IMR-90 (cell line): ENCODE measurements around the gene CDH9. TPM values are rescaled to one million over a fixed set of nuclear protein-coding genes. Genes with fewer than 3 reads are reported as not detected.

Experiments
- ATAC-seq: fragments of 200-7000 bp; cut with Tn5 transposase; 2 replicates; pipeline ENCODE4 v1.9.1; 2020; ENCODE audit warnings: low read depth, mild to moderate bottlenecking, moderate library complexity
- BruUV-seq: library from RNA; stranded (reverse); fragments of 400-500 nt; replicated peaks from 2 replicates; lab custom pipeline; 2021; lab: Mats Ljungman, UMichigan
- CTCF ChIA-PET: fragments of 300-600 bp; formaldehyde crosslinking; extraction: SDS; loops from one replicate; lab custom pipeline; 2021; ENCODE audit warnings: antibody characterized with exemption; lab: Yijun Ruan, JAX
- POLR2A ChIA-PET: fragments of 300-600 bp; sonication (Branson Sonifier 250); formaldehyde crosslinking; loops from one replicate; lab custom pipeline; 2022; ENCODE audit warnings: antibody characterized with exemption; ENCODE audit not compliant: unreplicated experiment; lab: Charles Lee
- DNase-seq: peaks from one replicate; pipeline ENCODE4 v3.0.0; 2013
- H2AFZ ChIP-seq: replicated peaks from 2 replicates; pipeline ENCODE3; 2013; ENCODE audit warnings: low read length, mild to moderate bottlenecking; ENCODE audit not compliant: poor library complexity
- H2AK5ac ChIP-seq: 2 replicates; pipeline ENCODE4 v1.6.1; 2013; ENCODE audit warnings: low read depth, low read length, inconsistent platforms
- H2AK9ac ChIP-seq: replicated peaks from 2 replicates; pipeline ENCODE3; 2013; ENCODE audit warnings: mild to moderate bottlenecking, low read depth, low read length, moderate library complexity; ENCODE audit not compliant: poor library complexity
- H2BK120ac ChIP-seq: 2 replicates; pipeline ENCODE4 v1.6.1; 2013; ENCODE audit warnings: low read depth, low read length, inconsistent platforms
- H2BK15ac ChIP-seq: 3 replicates; pipeline ENCODE4 v1.6.1; 2013; ENCODE audit warnings: low read depth, low read length, inconsistent platforms
- H2BK20ac ChIP-seq: 2 replicates; pipeline ENCODE4 v1.6.1; 2013; ENCODE audit warnings: low read depth, mild to moderate bottlenecking, inconsistent platforms, low read length, moderate library complexity
- H2BK5ac ChIP-seq: 2 replicates; pipeline ENCODE4 v1.6.1; 2013; ENCODE audit warnings: mild to moderate bottlenecking, low read depth, low read length, inconsistent platforms; ENCODE audit not compliant: poor library complexity, severe bottlenecking
- H3K14ac ChIP-seq: replicated peaks from 2 replicates; pipeline ENCODE4 v1.6.1; 2013; ENCODE audit warnings: low read depth, low read length, inconsistent platforms
- H3K18ac ChIP-seq: 2 replicates; pipeline ENCODE4 v1.6.1; 2013; ENCODE audit warnings: low read depth, low read length, control low read depth
- H3K23ac ChIP-seq: 2 replicates; pipeline ENCODE4 v1.6.1; 2013; ENCODE audit warnings: low read depth, low read length, inconsistent platforms
- H3K27ac ChIP-seq: 2 replicates; pipeline ENCODE4 v1.5.1; 2013; ENCODE audit warnings: mild to moderate bottlenecking, control low read depth, low read length; ENCODE audit not compliant: insufficient read depth
- H3K27me3 ChIP-seq: 2 replicates; pipeline ENCODE4 v1.6.1; 2013; ENCODE audit warnings: low read length; ENCODE audit not compliant: control insufficient read depth, insufficient read depth
- H3K36me3 ChIP-seq: 2 replicates; pipeline ENCODE4 v1.6.1; 2013; ENCODE audit warnings: low read length, mixed read lengths; ENCODE audit not compliant: control insufficient read depth, insufficient read depth
- H3K4ac ChIP-seq: 2 replicates; pipeline ENCODE4 v1.6.1; 2013; ENCODE audit warnings: low read depth, low read length, inconsistent platforms
- H3K4me1 ChIP-seq: 2 replicates; pipeline ENCODE4 v1.6.1; 2013; ENCODE audit warnings: low read length, mixed read lengths; ENCODE audit not compliant: control insufficient read depth, insufficient read depth
- H3K4me2 ChIP-seq: 2 replicates; pipeline ENCODE4 v1.6.1; 2013; ENCODE audit warnings: low read depth, mild to moderate bottlenecking, control low read depth, low read length, moderate library complexity
- H3K4me3 ChIP-seq: 2 replicates; pipeline ENCODE4 v1.5.1; 2013; ENCODE audit warnings: low read depth, mild to moderate bottlenecking, control low read depth, low read length, moderate library complexity; ENCODE audit not compliant: insufficient read depth
- H3K56ac ChIP-seq: 2 replicates; pipeline ENCODE4 v1.6.1; 2013; ENCODE audit warnings: low read length, inconsistent platforms; ENCODE audit not compliant: insufficient read depth; ENCODE audit errors: extremely low read depth
- H3K79me1 ChIP-seq, 2 experiments: 2 replicates each; pipeline ENCODE4 v1.6.1; 2013; ENCODE audit warnings: low read length in 2 of 2, inconsistent platforms in 1 of 2, low read depth in 1 of 2
- H3K9ac ChIP-seq: 2 replicates; pipeline ENCODE4 v1.6.1; 2013; ENCODE audit warnings: low read depth, low read length, control low read depth
- H3K9me1 ChIP-seq: 2 replicates; pipeline ENCODE4 v1.6.1; 2013; ENCODE audit warnings: low read length, inconsistent platforms; ENCODE audit not compliant: insufficient read depth
- H3K9me3 ChIP-seq: 2 replicates; pipeline ENCODE4 v1.6.1; 2013; ENCODE audit warnings: low read length; ENCODE audit not compliant: control insufficient read depth, insufficient read depth
- H4K20me1 ChIP-seq: 2 replicates; pipeline ENCODE4 v1.6.1; 2013; ENCODE audit warnings: low read length, inconsistent platforms; ENCODE audit not compliant: insufficient read depth
- H4K5ac ChIP-seq: 2 replicates; pipeline ENCODE4 v1.6.1; 2013; ENCODE audit warnings: mild to moderate bottlenecking, low read depth, low read length, control low read depth
- H4K8ac ChIP-seq, 2 experiments: 2 replicates each; pipeline ENCODE4 v1.6.1; 2013; ENCODE audit warnings: low read depth in 2 of 2, low read length in 2 of 2, control low read depth in 1 of 2, inconsistent platforms in 1 of 2
- H4K91ac ChIP-seq: 2 replicates; pipeline ENCODE4 v1.6.1; 2013; ENCODE audit warnings: low read depth, low read length, inconsistent platforms; ENCODE audit not compliant: insufficient read depth
- BHLHE40 ChIP-seq: fragments of 150-350 bp; IDR thresholded peaks from 2 replicates; pipeline ENCODE4 v1.6.1; 2016; ENCODE audit warnings: mild to moderate bottlenecking, low read depth, low read length
- CEBPB ChIP-seq: IDR thresholded peaks from 2 replicates; pipeline ENCODE4 v1.6.1; 2012; ENCODE audit warnings: low read depth, low read length, improper control_type of control experiment
- CHD1 ChIP-seq: IDR thresholded peaks from 2 replicates; pipeline ENCODE4 v1.6.1; 2012; ENCODE audit warnings: low read depth, low read length, improper control_type of control experiment
- CTCF ChIP-seq: conservative IDR thresholded peaks from 2 replicates; pipeline ENCODE4 v1.5.1; 2012; ENCODE audit warnings: mild to moderate bottlenecking, low read depth, low read length, improper control_type of control experiment
- ELK1 ChIP-seq: fragments of 150-350 bp; IDR thresholded peaks from 2 replicates; pipeline ENCODE4 v1.6.1; 2016; ENCODE audit warnings: low read depth, mild to moderate bottlenecking, low read length, moderate library complexity, borderline replicate concordance
- FOS ChIP-seq: fragments of 150-350 bp; IDR thresholded peaks from 2 replicates; pipeline ENCODE4 v1.6.1; 2016; ENCODE audit warnings: low read depth, low read length
- MAFK ChIP-seq: IDR thresholded peaks from 2 replicates; pipeline ENCODE4 v1.6.1; 2012; ENCODE audit warnings: low read depth, low read length, improper control_type of control experiment
- MAZ ChIP-seq: IDR thresholded peaks from 2 replicates; pipeline ENCODE4 v1.6.1; 2012; ENCODE audit warnings: low read depth, mild to moderate bottlenecking, low read length, improper control_type of control experiment, moderate library complexity, borderline replicate concordance
- MXI1 ChIP-seq: IDR thresholded peaks from 2 replicates; pipeline ENCODE4 v1.6.1; 2012; ENCODE audit warnings: low read depth, mild to moderate bottlenecking, low read length, moderate library complexity, borderline replicate concordance
- NFE2L2 ChIP-seq: fragments of 150-350 bp; IDR thresholded peaks from 2 replicates; pipeline ENCODE4 v1.6.1; 2016; ENCODE audit warnings: low read depth, mild to moderate bottlenecking, low read length
- RAD21 ChIP-seq: IDR thresholded peaks from 2 replicates; pipeline ENCODE4 v1.6.1; 2012; ENCODE audit warnings: low read length, improper control_type of control experiment
- RFX5 ChIP-seq: IDR thresholded peaks from 2 replicates; pipeline ENCODE4 v1.8.0; 2012; ENCODE audit warnings: low read depth, mild to moderate bottlenecking, low read length, moderate library complexity
- SMC3 ChIP-seq: fragments of 150-350 bp; IDR thresholded peaks from 2 replicates; pipeline ENCODE4 v1.6.1; 2016; ENCODE audit warnings: low read depth, mild to moderate bottlenecking, antibody characterized with exemption, low read length, moderate library complexity
- USF2 ChIP-seq: fragments of 150-350 bp; IDR thresholded peaks from 2 replicates; pipeline ENCODE4 v1.6.1; 2017; ENCODE audit warnings: mild to moderate bottlenecking, antibody characterized with exemption, low read length, low read depth
- WGBS, 2 experiments: methylation state at CpG; one replicate each; pipeline versions ENCODE4 v1.1.5 to v1.1.7; 2013; ENCODE audit warnings: missing lambda C conversion rate in 2 of 2; ENCODE audit not compliant: insufficient read length in 1 of 2; ENCODE audit errors: extremely low coverage in 2 of 2; 5-methylcytosine and 5-hydroxymethylcytosine counted together
- dilution Hi-C: fragments of 300-500 bp; cut with HindIII; formaldehyde crosslinking; loops from one replicate; pipeline ENCODE4 v1.14.3; 2018; ENCODE audit warnings: low sequenced_read_pairs; ENCODE audit not compliant: unreplicated experiment
- in situ Hi-C: fragments of 300-500 bp; cut with MboI; formaldehyde crosslinking; loops from 3 replicates; pipeline ENCODE4 v1.14.3; 2019; ENCODE audit warnings: low sequenced_read_pairs, inconsistent platforms, mixed read lengths
- intact Hi-C: fragments of 100-400 bp; cut with micrococcal nuclease; formaldehyde crosslinking; loops from 2 replicates; pipeline ENCODE4 v1.10.0; 2022
- polyA plus RNA-seq, 3 experiments: library from polyadenylated mRNA; depleted of rRNA; stranded (reverse); fragments of >200 nt; gene quantifications; 2 replicates each; pipeline ENCODE4 v1.2.3, GENCODE V29; 2012; ENCODE audit warnings: low replicate concordance in 1 of 3
- total RNA-seq: library from RNA; depleted of rRNA; stranded (reverse); fragments of >200 nt; gene quantifications from 2 replicates; pipeline ENCODE4 v1.2.3, GENCODE V29; 2012

CDH9 gene
- total and polyA plus RNA-seq, 2 of the 4 experiments (the other 2 are of a cell fraction): not detected

- no peak overlapping the region for H4K8ac ChIP-seq
- H2BK20ac ChIP-seq: no peak overlapping the region
- BruUV-seq: no TSS peak
- no peak overlapping the region for H3K14ac ChIP-seq
- H3K27ac ChIP-seq: no peak overlapping the region
- no peak overlapping the region for H2AFZ ChIP-seq
- dilution Hi-C loops (no loop called here), in situ Hi-C loops (no loop called here), intact Hi-C loops (no loop called here)
- no peak overlapping the region for H2AK5ac ChIP-seq
- no peak overlapping the region for H3K9ac ChIP-seq
- WGBS, 2 experiments: 19% methylated on average over 3 of the region's 7 CpGs; no CpG with 5 or more reads in 1 of the 2 experiments
- ATAC-seq (no peak), DNase-seq (no peak)
- H2BK15ac ChIP-seq: no peak overlapping the region
- no peaks in the 10 kb centered on the region for H3K27me3 ChIP-seq
- H3K4me3 ChIP-seq: no peak overlapping the region
- no peak overlapping the region for H3K18ac ChIP-seq
- H4K20me1 ChIP-seq: no peaks in the 10 kb centered on the region
- H3K4me1 ChIP-seq: no peaks in the 10 kb centered on the region
- H3K36me3 ChIP-seq: no peaks in the 10 kb centered on the region
- no peak overlapping the region for H3K4ac ChIP-seq
- ChIA-PET POLR2A (no interaction called here), CTCF (no interaction called here)
- H3K56ac ChIP-seq: no peak overlapping the region
- H3K79me1 ChIP-seq: no peaks in the 10 kb centered on the region
- H2BK5ac ChIP-seq: no peak overlapping the region
- no peak overlapping the region for H3K23ac ChIP-seq
- H2BK120ac ChIP-seq: no peak overlapping the region
- no peaks in the 10 kb centered on the region for H3K9me1 ChIP-seq
- H4K5ac ChIP-seq: no peak overlapping the region
- no peak overlapping the region for H4K91ac ChIP-seq
- H3K4me2 ChIP-seq: no peak overlapping the region
- H3K9me3 ChIP-seq: no peaks in the 10 kb centered on the region
- no peak overlapping the region for H2AK9ac ChIP-seq
- TF ChIP-seq MAFK: no peak
- TF ChIP-seq SMC3: no peak
- no peak for TF ChIP-seq MAZ
- TF ChIP-seq FOS: no peak
- no peak for TF ChIP-seq CTCF
- no peak for TF ChIP-seq RAD21
- no peak for TF ChIP-seq BHLHE40
- no peak for TF ChIP-seq CHD1
- no peak for TF ChIP-seq ELK1
- TF ChIP-seq RFX5: no peak
- TF ChIP-seq NFE2L2: no peak
- no peak for TF ChIP-seq MXI1
- TF ChIP-seq USF2: no peak
- no peak for TF ChIP-seq CEBPB
Measured at GRCh38 chr5:27083449-27084415, 45.3 kb upstream of the CDH9 start.
